B cell (primary cell): ENCODE results near the gene P3H4. TPM values are rescaled to one million over a fixed set of nuclear protein-coding genes. Genes with fewer than 3 reads are reported as not detected.

ENCODE experiments used
- ATAC-seq: fragments of 200-7000 bp; cut with Tn5 transposase; one replicate; pipeline ENCODE4 v1.10.0; 2021; ENCODE audit warnings: low read depth, mild to moderate bottlenecking, moderate number of reproducible peaks, moderate library complexity
- CTCF ChIA-PET: fragments of 350-600 bp; sonication (Branson Sonifier 250); formaldehyde crosslinking; loops from one replicate; lab custom pipeline; 2021; ENCODE audit warnings: antibody characterized with exemption, inconsistent platforms; lab: Charles Lee
- POLR2A ChIA-PET: fragments of 350-600 bp; sonication (Branson Sonifier 250); formaldehyde crosslinking; loops from one replicate; lab custom pipeline; 2021; ENCODE audit warnings: antibody characterized with exemption; lab: Charles Lee
- DNase-seq: peaks from one replicate; pipeline ENCODE4 v3.0.0; 2013
- H2AFZ ChIP-seq: 2 replicates; pipeline ENCODE4 v1.6.1; 2012; ENCODE audit warnings: mild to moderate bottlenecking, low read depth, low read length; ENCODE audit not compliant: insufficient read depth, poor library complexity, severe bottlenecking
- H3K27ac ChIP-seq, 2 donors: 1 replicate in 1 of 2; 2 replicates in 1 of 2; pipeline ENCODE4 v1.5.1; 2012 to 2013; ENCODE audit warnings: low read length in 2 of 2, mild to moderate bottlenecking in 2 of 2, moderate library complexity in 1 of 2
- H3K27me3 ChIP-seq, 4 experiments: fragments of 200-600 bp in 1 of 4; sonication (generic) in 1 of 4; replicated peaks in 1 of 4; 1 replicate in 2 of 4; 2 replicates in 2 of 4; pipeline versions ENCODE4 v1.6.1 to v1.7.0; 2013 to 2016; ENCODE audit warnings: low read length in 3 of 4, mild to moderate bottlenecking in 2 of 4, mixed read lengths in 1 of 4, moderate library complexity in 1 of 4; ENCODE audit not compliant: insufficient read depth in 4 of 4, control insufficient read depth in 3 of 4; ENCODE audit errors: control extremely low read depth in 1 of 4
- H3K36me3 ChIP-seq, 2 experiments: replicated peaks in 1 of 2; 1 replicate in 1 of 2; 2 replicates in 1 of 2; pipeline versions ENCODE4 v1.6.1 to v1.7.1; 2013; ENCODE audit warnings: low read length in 1 of 2; ENCODE audit not compliant: insufficient read depth in 2 of 2, control insufficient read depth in 1 of 2; ENCODE audit errors: control extremely low read depth in 1 of 2, extremely low read depth in 1 of 2
- H3K4me1 ChIP-seq, 2 donors: fragments of 200-600 bp in 1 of 2; sonication (generic) in 1 of 2; 1 replicate in 1 of 2; 2 replicates in 1 of 2; pipeline versions ENCODE4 v1.5.1 to v1.6.1; 2013 to 2017; ENCODE audit warnings: low read length in 2 of 2; ENCODE audit not compliant: control insufficient read depth in 2 of 2, insufficient read depth in 2 of 2
- H3K4me2 ChIP-seq: replicated peaks from 2 replicates; pipeline ENCODE3; 2012; ENCODE audit warnings: mild to moderate bottlenecking, low read depth, low read length; ENCODE audit not compliant: poor library complexity, severe bottlenecking
- H3K4me3 ChIP-seq, 5 experiments: fragments of 200-600 bp in 1 of 5; sonication (generic) in 1 of 5; 1 replicate in 3 of 5; 2 replicates in 2 of 5; pipeline versions ENCODE4 v1.5.1 to v1.7.0; 2011 to 2016; ENCODE audit warnings: low read length in 4 of 5, mild to moderate bottlenecking in 4 of 5, low read depth in 2 of 5, control low read depth in 1 of 5, moderate library complexity in 1 of 5; ENCODE audit not compliant: insufficient read depth in 1 of 5; ENCODE audit errors: control extremely low read depth in 1 of 5, extremely low read depth in 1 of 5
- H3K79me2 ChIP-seq: fragments of 200-600 bp; sonication (generic); one replicate; pipeline ENCODE4 v1.6.0; 2016; ENCODE audit warnings: low read length; ENCODE audit not compliant: control insufficient read depth, insufficient read depth
- H3K9ac ChIP-seq: fragments of 200-600 bp; sonication (generic); 2 replicates; pipeline ENCODE4 v1.6.1; 2017; ENCODE audit warnings: mild to moderate bottlenecking, low read length, moderate library complexity
- H3K9me3 ChIP-seq, 3 donors: one replicate each; pipeline versions ENCODE4 v1.6.1 to v1.7.1; 2013; ENCODE audit warnings: low read length in 2 of 3; ENCODE audit not compliant: control insufficient read depth in 2 of 3, insufficient read depth in 1 of 3; ENCODE audit errors: control extremely low read depth in 1 of 3
- H4K20me1 ChIP-seq: 2 replicates; pipeline ENCODE4 v1.6.0; 2012; ENCODE audit warnings: mild to moderate bottlenecking, low read length; ENCODE audit not compliant: insufficient read depth, control insufficient read depth, poor library complexity, severe bottlenecking
- H3K27ac Mint-ChIP-seq: one replicate; pipeline ENCODE4 v1.8.0; 2021; ENCODE audit warnings: mixed read lengths
- H3K27me3 Mint-ChIP-seq: one replicate; pipeline ENCODE4 v1.8.0; 2021; ENCODE audit warnings: mixed read lengths
- H3K4me1 Mint-ChIP-seq: one replicate; pipeline ENCODE4 v1.8.0; 2021; ENCODE audit warnings: mixed read lengths
- H3K4me3 Mint-ChIP-seq: one replicate; pipeline ENCODE4 v1.8.0; 2021; ENCODE audit warnings: mixed read lengths
- H3K9me3 Mint-ChIP-seq: one replicate; pipeline ENCODE4 v1.8.0; 2022; ENCODE audit warnings: mixed read lengths; ENCODE audit not compliant: insufficient read depth
- EZH2 ChIP-seq: IDR thresholded peaks from 2 replicates; pipeline ENCODE4 v1.6.1; 2012; ENCODE audit warnings: borderline replicate concordance, low read depth, mild to moderate bottlenecking, moderate library complexity, low read length; ENCODE audit not compliant: insufficient read depth, poor library complexity, severe bottlenecking
- WGBS: methylation state at CpG from one replicate; pipeline ENCODE4 v1.1.5; 2013; ENCODE audit warnings: missing lambda C conversion rate; ENCODE audit not compliant: insufficient coverage; 5-methylcytosine and 5-hydroxymethylcytosine counted together
- intact Hi-C: fragments of 100-400 bp; cut with micrococcal nuclease; formaldehyde crosslinking; loops from one replicate; pipeline ENCODE4 v1.10.0; 2022
- polyA plus RNA-seq: library from polyadenylated mRNA; depleted of rRNA; stranded (reverse); fragments of >200 nt; gene quantifications from 2 replicates; pipeline ENCODE4 v1.2.3, GENCODE V29; 2012
- total RNA-seq, 2 donors: library from RNA; stranded (reverse); fragments of 120-200 nt in 1 of 2; gene quantifications; 1 replicate in 1 of 2; 2 replicates in 1 of 2; pipeline versions ENCODE4 v1.2.3 to v1.2.4, GENCODE V29; 2013 to 2022
- TF ChIP-seq, protein P1 (sequence below): fragments of 200-600 bp; IDR thresholded peaks from one replicate; pipeline ENCODE4 v1.8.0; 2022; ENCODE audit warnings: antibody characterized with exemption, mild to moderate bottlenecking

P3H4 gene
- total and polyA plus RNA-seq, 2 donors (not counting 1 experiment from before 2014, with no cell fraction given) = 1.3 to 2.8 TPM

DNA sequence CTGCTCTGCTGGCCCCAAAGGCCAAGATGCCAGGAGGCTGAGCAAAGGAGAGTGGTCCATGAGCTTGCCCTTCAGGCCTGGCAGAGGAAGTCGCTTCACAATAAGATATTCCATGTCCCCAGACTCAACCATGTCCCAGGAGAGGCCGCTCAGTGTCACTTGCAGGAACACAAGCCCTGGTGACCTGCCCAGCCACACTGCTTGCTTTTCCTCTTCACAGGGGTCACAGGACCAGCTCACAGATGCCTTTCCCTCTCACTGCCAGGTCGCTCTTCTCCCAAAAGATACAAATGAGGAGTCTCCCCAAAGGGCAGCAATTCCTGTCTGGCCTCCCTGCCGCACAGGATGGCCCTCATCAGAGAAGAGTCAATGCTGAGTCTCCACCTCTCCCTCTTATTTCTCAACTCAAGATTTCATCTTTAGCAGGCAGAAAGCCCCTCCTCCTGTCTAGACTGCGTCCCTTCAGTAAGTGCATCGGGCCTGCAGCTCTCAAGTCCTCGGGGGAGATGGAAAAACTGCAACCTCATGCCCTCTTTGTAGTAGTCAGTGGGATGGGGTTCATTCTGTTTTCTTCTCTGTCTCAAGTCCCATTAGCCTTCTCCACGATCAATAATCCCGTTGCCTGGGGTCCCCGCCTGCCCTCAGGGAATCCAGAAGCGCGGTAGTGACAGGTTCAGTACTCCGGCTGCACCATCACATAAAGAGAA lies 30.2 kb downstream of the P3H4 start:
- no peak overlapping the region for H3K4me2 ChIP-seq
- no peak overlapping the region for H2AFZ ChIP-seq
- intact Hi-C loops = no loop called here
- peaks cover 43% of the 10 kb centered on the region for H3K4me1 Mint-ChIP-seq
- TF ChIP-seq, protein P1, sequence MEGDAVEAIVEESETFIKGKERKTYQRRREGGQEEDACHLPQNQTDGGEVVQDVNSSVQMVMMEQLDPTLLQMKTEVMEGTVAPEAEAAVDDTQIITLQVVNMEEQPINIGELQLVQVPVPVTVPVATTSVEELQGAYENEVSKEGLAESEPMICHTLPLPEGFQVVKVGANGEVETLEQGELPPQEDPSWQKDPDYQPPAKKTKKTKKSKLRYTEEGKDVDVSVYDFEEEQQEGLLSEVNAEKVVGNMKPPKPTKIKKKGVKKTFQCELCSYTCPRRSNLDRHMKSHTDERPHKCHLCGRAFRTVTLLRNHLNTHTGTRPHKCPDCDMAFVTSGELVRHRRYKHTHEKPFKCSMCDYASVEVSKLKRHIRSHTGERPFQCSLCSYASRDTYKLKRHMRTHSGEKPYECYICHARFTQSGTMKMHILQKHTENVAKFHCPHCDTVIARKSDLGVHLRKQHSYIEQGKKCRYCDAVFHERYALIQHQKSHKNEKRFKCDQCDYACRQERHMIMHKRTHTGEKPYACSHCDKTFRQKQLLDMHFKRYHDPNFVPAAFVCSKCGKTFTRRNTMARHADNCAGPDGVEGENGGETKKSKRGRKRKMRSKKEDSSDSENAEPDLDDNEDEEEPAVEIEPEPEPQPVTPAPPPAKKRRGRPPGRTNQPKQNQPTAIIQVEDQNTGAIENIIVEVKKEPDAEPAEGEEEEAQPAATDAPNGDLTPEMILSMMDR = no peak
- TF ChIP-seq EZH2 = no peak
- H3K9me3 Mint-ChIP-seq = no peaks in the 10 kb centered on the region
- no peak overlapping the region for H3K27ac ChIP-seq
- peaks cover 33 to 77% of the 10 kb centered on the region in 2 donors for H3K4me1 ChIP-seq
- no peaks in the 10 kb centered on the region for H3K27me3 Mint-ChIP-seq
- POLR2A ChIA-PET = interaction anchor here (0.7 kb wide), 1 partner anchor 29 kb away, joined by 4 read pairs; no protein-coding TSS in a partner anchor
- no peak overlapping the region for H3K9ac ChIP-seq
- peaks cover 0 to 4% of the 10 kb centered on the region in 2 experiments for H3K36me3 ChIP-seq
- H3K79me2 ChIP-seq = peaks cover 58% of the 10 kb centered on the region
- ATAC-seq (no peak), DNase-seq (no peak)
- no peaks in the 10 kb centered on the region for H3K27me3 ChIP-seq
- H3K4me3 ChIP-seq = no peak overlapping the region
- H3K9me3 ChIP-seq = peaks cover 0 to 1% (median 0%) of the 10 kb centered on the region in 3 donors
- 92% methylated on average over 9 of the region's 13 CpGs for WGBS
- H4K20me1 ChIP-seq = peaks cover 24% of the 10 kb centered on the region
- peak overlapping the region; percentile 5 for H3K27ac Mint-ChIP-seq
- H3K4me3 Mint-ChIP-seq = no peak overlapping the region
- CTCF ChIA-PET = interaction anchor here (0.7 kb wide), 1 partner anchor 119 kb away, joined by 3 read pairs; no protein-coding TSS in a partner anchor

DNA sequence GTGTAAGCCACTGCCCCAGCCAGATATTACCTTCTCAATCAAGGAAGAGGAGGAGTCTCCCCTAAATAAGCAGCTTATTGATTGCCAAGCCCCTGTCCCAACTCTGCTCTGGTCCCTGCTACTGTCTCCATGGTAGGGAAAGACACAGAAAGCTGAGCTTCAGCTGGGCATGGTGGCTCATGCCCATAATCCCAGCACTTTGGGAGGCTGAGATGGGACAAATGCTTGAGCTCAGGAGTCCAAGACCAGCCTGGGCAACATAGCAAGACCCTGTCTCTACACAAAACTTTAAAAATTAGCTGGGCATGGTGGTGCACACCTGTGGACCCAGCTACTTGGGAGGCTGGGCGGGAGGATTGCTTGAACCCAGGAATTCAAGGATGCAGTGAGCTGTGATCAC lies 31.8 kb downstream of the P3H4 start:
- Histone ChIP-seq H3K27ac (no peak overlapping the region), H3K79me2 (peaks cover 73% of the 10 kb centered on the region), H3K9me3 (no peaks in the 10 kb centered on the region), H4K20me1 (peaks cover 31% of the 10 kb centered on the region), H3K9ac (no peak overlapping the region), H3K36me3 (peaks cover 0 to 15% of the 10 kb centered on the region in 2 experiments), H3K4me1 (peaks cover 24 to 69% of the 10 kb centered on the region in 2 donors), H3K4me2 (no peak overlapping the region), H3K4me3 (no peak overlapping the region), H2AFZ (no peak overlapping the region), H3K27me3 (no peaks in the 10 kb centered on the region)
- POLR2A ChIA-PET = no interaction called here
- WGBS = 100% methylated on average over 1 of the region's 1 CpG
- TF ChIP-seq, protein P1 = no peak
- no peak for TF ChIP-seq EZH2
- ATAC-seq (no peak), DNase-seq (no peak)
- Mint-ChIP-seq H3K27ac (no peak overlapping the region), H3K4me3 (no peak overlapping the region), H3K27me3 (no peaks in the 10 kb centered on the region), H3K9me3 (no peaks in the 10 kb centered on the region), H3K4me1 (peaks cover 36% of the 10 kb centered on the region)
- intact Hi-C loops = no loop called here
- CTCF ChIA-PET = interaction anchor here (1.3 to 1.5 kb wide), 2 partner anchors 9 to 32 kb away, joined by 6 read pairs; partner anchors contain the start of gene P3H4
